Right atrium auricular region (tissue), 2 donors: ENCODE results near the gene ACSM5. TPM values are rescaled to one million over a fixed set of nuclear protein-coding genes. Genes with fewer than 3 reads are reported as not detected.

Source experiments
- DNase-seq: peaks from one replicate; pipeline ENCODE4 v3.0.0-alpha.2; 2019; ENCODE audit warnings: low spot score
- H3K27ac ChIP-seq, 2 donors: fragments of 200-600 bp; sonication (generic); 1 replicate in 1 of 2; 2 replicates in 1 of 2; pipeline ENCODE4 v1.5.1; 2016 to 2019
- H3K27me3 ChIP-seq, 2 donors: fragments of 200-600 bp; sonication (generic); one replicate each; pipeline versions ENCODE4 v1.5.1 to v1.6.0; 2017 to 2019
- H3K36me3 ChIP-seq: fragments of 200-600 bp; sonication (generic); one replicate; pipeline ENCODE4 v1.5.1; 2016
- H3K4me1 ChIP-seq, 2 donors: fragments of 200-600 bp; sonication (generic); one replicate each; pipeline versions ENCODE4 v1.5.1 to v1.6.0; 2017 to 2019
- H3K4me3 ChIP-seq, 2 donors: fragments of 200-600 bp; sonication (generic); 1 replicate in 1 of 2; 2 replicates in 1 of 2; pipeline ENCODE4 v1.5.1; 2017 to 2019; ENCODE audit warnings: mild to moderate bottlenecking in 1 of 2, moderate library complexity in 1 of 2
- H3K9me3 ChIP-seq, 2 donors: fragments of 200-600 bp; sonication (generic); one replicate each; pipeline ENCODE4 v1.5.1; 2019
- CTCF ChIP-seq, 2 donors: fragments of 200-600 bp; sonication (generic); IDR thresholded peaks; one replicate each; pipeline ENCODE4 v1.5.1; 2019; ENCODE audit warnings: antibody characterized with exemption in 2 of 2
- total RNA-seq, 2 donors: library from RNA; depleted of rRNA; stranded (reverse); fragments of >200 nt; gene quantifications; one replicate each; pipeline ENCODE4 v1.1.0, GENCODE V29; 2016

The ACSM5 gene
- total RNA-seq, 2 donors from 2014 or later = 1.7 TPM

GRCh38 chr16:20395946-20396345 lies 13.4 kb upstream of the ACSM5 start:
- Histone ChIP-seq H3K27me3 (no peaks in the 10 kb centered on the region), H3K4me3 (no peak overlapping the region)
- no peak for DNase-seq

GRCh38 chr16:20396846-20397467 lies 12.4 kb upstream of the ACSM5 start:
- no peaks in the 10 kb centered on the region for H3K36me3 ChIP-seq
- H3K27ac ChIP-seq = no peak overlapping the region
- H3K9me3 ChIP-seq = no peaks in the 10 kb centered on the region
- no peak overlapping the region for H3K4me3 ChIP-seq
- no peak for TF ChIP-seq CTCF (IDR thresholded peaks at IDR 0.05)
- no peaks in the 10 kb centered on the region for H3K27me3 ChIP-seq
- peaks cover 0 to 7% of the 10 kb centered on the region in 2 donors for H3K4me1 ChIP-seq
- no peak for DNase-seq

More at GRCh38 chr16:20395946-20396345, 13.4 kb upstream of the ACSM5 start:
- peaks cover 0 to 7% of the 10 kb centered on the region in 2 donors for H3K4me1 ChIP-seq
- no peak overlapping the region for H3K27ac ChIP-seq
- no peaks in the 10 kb centered on the region for H3K9me3 ChIP-seq
- no peaks in the 10 kb centered on the region for H3K36me3 ChIP-seq
- no peak for TF ChIP-seq CTCF (IDR thresholded peaks at IDR 0.05)

GRCh38 chr16:20397468-20398074 lies 11.8 kb upstream of the ACSM5 start:
- Histone ChIP-seq H3K27ac (no peak overlapping the region), H3K4me3 (no peak overlapping the region), H3K4me1 (peaks cover 0 to 7% of the 10 kb centered on the region in 2 donors), H3K36me3 (no peaks in the 10 kb centered on the region), H3K9me3 (no peaks in the 10 kb centered on the region), H3K27me3 (no peaks in the 10 kb centered on the region)
- no peak for DNase-seq
- no peak for TF ChIP-seq CTCF (IDR thresholded peaks at IDR 0.05)

GRCh38 chr16:20398603-20399002 lies 10.7 kb upstream of the ACSM5 start:
- Histone ChIP-seq H3K36me3 (no peaks in the 10 kb centered on the region), H3K9me3 (no peaks in the 10 kb centered on the region), H3K4me3 (no peak overlapping the region), H3K4me1 (peaks cover 0 to 6% of the 10 kb centered on the region in 2 donors), H3K27ac (no peak overlapping the region), H3K27me3 (no peaks in the 10 kb centered on the region)
- DNase-seq = no peak
- no peak for TF ChIP-seq CTCF (IDR thresholded peaks at IDR 0.05)

- no peak for TF ChIP-seq CTCF (IDR thresholded peaks at IDR 0.05)
- Histone ChIP-seq H3K9me3 (no peaks in the 10 kb centered on the region), H3K27me3 (no peaks in the 10 kb centered on the region), H3K27ac (no peak overlapping the region), H3K4me1 (peaks cover 0 to under 1% of the 10 kb centered on the region in 2 donors), H3K4me3 (no peak overlapping the region), H3K36me3 (no peaks in the 10 kb centered on the region)
- no peak for DNase-seq
These were observed 10.1 kb upstream of the ACSM5 start for GRCh38 chr16:20399185-20399584.
